Activated CD8-positive, alpha-beta memory T cell treated with anti-CD3 and anti-CD28 coated beads for 48 hours (primary cell): Measurements from ENCODE around the gene MYOCD.

ENCODE experiments used
- DNase-seq, 3 experiments: peaks; one replicate each; pipeline ENCODE4 v3.0.0-alpha.2; 2020; ENCODE audit warnings: low read depth in 2 of 3, low spot score in 2 of 3

Gene MYOCD

DNA sequence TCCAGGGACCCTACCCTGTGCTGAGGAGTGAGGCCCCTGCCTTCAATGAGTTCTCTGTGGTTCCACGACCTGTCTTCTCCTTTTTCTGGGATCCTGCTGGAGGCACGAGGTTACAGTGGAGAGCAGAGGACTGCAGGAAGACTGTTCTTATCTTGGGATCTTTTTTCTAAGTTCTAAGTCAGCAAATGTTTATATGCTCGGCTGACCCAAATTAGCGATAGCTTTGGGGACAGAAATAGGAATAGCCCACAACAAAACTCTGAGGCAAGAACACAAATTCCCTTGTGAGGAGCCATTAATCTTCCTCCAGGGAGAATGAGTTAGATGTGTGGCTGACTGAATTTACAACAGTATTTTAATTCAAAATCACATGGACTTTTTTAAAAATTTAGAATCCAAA is 46.7 kb downstream of the MYOCD start:
- no peak for DNase-seq

DNA sequence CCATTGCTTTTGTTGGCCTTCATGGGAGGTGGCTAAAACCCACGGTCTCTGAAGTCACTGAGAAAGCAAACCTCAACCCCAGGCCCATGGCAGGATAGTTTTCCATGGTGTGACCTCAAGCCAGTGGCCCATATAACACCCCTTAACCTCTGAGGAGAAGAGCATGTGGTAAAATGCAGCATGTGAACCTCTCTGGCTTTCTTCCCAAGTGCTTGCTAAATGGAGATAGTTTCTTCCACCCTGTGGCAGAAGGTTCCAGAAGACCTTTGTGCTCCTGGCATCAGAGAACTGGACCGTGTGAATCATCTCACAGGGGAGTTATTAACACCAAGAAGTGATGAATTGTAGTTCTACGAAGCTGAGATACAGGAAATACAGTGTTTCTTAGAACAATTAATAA is 47.3 kb downstream of the MYOCD start:
- DNase-seq = no peak

DNA sequence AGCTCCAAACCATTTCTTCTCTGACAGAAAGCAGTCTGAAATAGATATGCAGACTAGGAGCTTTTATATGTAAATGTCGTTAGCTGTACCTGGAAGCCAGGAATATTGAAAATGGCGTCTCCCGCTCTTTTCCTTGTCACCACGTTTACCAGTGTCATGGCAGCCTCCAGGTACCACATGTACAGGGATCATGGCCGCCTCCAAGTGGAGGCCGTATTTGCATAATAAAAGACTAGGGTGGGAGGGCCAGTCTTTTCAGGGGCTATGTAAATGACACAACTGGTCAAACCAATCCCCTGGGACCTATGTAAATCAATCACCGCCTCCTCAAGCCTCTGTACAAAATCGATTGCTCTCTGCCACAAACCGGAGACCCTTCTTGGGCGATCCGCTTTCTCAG is 54.3 kb downstream of the MYOCD start:
- DNase-seq = no peak

DNA sequence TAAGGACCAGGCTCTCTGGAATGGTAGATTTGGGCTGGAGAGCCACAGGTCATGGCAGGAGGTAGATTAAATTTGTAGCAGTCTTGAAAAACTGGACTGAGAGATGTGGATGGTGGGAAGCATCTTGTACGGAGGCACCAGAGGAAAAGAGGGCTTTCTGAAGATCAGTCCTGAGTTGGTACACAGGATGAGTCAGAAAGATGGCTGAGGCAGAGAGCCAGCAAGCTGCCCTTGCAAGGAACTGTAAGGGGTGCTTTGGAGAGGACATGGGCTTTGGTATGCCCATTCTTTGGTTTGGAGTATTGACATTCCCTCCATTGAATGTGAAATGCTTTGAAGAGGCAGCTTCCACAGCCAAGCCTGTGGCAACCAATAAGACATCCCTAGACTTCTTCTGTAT is 55.9 kb downstream of the MYOCD start:
- DNase-seq = no peak

DNA sequence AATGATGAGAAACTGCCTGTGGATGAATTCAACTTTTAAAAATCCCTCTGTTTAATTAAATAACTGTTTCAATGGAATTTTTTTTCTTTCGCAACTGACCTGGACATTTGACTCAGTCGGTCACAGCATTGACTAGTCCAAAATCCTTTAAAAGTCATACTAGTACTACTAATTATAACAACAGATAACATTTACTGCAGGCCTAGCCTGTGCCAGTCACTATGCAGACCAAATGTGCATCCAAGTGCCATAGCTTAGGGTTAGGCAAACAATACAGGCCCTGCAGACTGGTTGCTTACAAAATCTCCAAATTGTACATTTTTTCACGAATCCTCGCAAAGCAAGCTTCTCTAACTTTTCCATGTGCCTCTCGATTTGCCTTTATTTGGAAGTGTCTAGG is 56.6 kb downstream of the MYOCD start:
- DNase-seq = no peak

DNA sequence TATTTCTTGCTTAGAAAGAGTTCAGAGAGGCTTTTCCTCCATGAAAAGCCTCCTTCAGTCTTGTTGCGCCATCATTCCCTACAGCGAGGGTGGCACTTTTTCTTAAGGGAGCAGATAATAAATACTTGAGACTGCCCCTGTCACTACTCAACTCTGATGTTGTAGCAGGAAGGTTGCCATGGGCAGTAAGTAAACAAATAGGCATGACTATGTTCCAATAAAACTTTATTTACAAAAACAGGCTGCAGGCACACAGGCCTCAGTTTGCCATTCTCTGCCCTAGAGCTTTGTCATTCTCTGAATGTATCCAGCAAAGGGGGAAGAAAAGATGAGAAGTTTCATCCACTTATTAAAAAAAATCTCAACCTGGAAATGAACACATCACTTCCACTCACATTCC is 60.4 kb downstream of the MYOCD start:
- no peak for DNase-seq

DNA sequence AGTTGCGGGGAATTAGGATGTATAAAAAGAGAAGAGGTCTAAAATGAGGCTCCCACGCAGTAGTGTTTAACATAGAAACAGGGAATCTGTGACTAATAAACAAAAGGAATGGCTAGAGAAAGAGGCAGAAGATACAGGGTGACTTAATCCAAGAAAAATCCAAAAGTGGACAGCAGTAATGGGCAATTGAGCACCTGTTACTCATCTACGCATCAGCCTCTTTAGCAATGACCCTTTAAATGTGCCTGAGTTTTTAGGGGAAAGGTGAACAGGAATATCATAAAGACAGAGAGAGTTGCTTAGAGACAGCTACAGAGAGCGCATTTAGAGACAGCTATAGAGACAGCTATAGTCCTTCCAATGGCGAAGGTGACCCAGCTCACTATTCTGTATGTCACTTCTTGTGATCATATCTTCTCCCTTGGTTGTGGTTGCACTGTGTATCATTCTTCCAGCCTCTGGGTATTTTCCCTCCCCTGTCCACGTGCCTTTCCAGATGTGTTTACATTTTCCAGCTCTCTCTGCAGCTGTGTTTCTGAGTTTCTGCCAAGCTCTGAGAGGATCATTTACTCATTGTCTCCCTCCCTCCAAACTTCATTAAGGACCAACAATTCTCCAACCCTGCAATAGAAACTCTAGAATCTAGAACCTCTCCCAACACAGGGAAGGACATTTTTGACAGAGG is 61.5 kb downstream of the MYOCD start:
- no peak for DNase-seq

DNA sequence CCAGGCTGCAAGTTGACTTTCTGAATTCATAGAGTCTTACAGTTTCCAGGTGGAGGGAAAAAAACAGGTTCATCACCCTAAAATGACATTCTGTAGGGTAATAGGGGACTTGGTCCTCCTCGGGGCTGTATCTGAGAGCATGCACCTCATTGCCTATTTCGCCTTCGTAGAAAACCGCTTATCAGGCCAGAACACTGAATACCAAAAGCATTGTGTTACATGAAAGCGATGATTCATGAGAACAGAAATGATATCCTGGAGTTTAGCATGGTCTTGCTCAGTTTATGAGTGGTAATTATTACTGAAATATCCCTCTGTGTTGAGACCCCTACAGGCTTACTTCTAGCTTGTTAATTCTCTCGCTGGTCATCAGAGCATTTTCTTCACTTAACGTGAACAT is 62.2 kb downstream of the MYOCD start:
- no peak for DNase-seq

DNA sequence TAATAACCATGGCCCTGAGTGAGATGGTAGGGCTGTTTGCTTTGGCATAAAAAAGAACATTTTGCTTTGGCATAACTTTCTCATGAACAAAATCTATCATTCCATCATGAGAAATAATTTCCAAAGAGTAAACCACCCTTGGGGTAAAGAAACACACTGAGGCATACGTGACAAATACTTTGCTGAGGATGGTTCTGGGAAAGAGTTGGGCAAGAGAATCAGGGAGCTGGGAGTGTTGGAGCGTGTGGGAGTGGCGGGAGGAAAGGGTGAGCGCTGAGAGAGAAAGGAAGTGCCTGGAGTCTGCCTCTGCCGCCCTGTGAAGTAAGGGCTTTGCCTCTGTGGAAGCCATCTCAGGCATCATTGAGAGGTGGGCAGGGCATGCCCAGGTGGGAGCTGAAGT is 63.4 kb downstream of the MYOCD start:
- DNase-seq = no peak

DNA sequence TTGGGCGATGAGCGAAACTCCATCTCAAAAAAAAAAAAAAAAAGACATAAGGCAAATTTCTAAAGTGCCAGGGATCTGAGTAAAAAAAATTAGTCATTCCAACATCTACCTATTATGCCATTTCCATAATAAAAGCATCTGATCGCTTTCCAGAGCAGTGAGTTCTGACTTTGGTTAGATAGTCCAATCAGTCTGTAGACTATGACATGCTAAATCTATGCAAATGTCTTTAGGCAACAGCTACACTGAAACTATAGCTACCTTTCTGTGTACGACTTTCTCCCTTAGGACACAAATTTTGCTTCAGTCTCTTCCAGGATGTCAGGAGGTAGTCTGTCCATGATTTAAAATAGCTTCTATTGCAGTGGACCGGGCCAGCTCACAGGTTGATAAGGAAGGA is 64.7 kb downstream of the MYOCD start:
- DNase-seq = no peak

DNA sequence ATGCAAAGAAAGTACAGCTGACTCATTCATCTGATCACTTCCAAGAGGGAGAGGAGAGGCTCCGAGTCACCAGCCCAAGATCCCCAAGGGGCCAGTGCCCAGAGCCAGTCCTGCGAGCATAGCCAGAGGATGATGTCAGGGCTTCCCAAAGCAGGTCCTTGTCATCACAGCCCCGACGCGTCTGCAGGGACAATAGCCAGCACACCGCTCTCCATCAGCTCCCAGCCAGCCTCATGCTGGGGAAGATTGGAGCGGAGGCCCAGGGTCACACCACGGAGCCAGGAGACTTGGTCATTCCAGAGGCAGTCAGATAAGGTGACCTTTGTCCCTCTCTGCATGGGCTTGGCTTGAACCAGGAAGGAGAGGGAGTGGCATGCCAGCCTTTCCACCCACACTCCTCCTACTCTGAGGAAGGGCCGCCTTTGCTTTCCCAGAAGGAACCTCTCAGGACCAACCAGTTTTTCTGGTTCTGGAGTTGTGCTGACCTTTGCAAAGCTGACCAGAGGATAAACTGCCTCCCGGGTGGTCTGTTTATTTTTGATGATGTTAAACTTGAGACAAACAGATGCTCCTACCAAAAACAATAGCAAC is 65.3 kb downstream of the MYOCD start:
- no peak for DNase-seq

DNA sequence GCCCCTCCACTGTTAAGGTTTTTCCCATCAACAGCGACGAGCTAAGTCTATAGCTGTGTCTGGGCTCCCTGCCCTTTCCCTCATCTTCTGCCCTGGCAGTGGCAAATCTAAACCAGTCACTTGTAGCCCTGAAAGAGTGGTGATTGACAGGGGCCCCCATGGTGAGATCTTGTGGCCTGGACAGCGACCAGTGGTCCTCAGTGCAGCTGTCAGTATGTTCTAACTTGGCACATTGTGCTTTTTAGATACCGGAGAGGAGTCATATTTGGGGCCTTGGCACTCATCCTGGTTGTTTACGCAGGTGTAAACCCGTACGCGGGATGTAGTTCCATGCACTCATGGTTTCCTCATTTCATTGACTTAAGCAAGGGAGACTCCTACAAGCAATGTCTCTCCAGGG is 66.1 kb downstream of the MYOCD start:
- no peak for DNase-seq

DNA sequence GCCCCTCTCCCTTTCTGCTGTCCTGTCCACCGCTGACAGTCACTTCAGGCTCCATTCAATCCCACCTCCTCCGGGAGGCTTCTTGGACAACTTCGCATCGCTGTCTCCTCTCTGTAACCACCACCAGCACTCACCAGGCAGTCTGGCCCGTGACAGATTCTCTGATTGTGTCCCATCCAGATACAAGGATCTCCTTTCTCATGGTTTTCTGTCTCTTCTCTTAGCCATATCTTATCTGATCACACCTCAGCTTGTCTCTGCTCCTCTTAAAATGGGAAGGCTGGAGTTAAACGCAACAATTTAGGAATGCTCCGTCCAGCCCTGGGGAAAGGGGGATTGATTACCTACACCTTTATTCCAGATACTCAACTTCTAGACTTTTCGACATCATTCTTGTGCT is 66.7 kb downstream of the MYOCD start:
- no peak for DNase-seq

DNA sequence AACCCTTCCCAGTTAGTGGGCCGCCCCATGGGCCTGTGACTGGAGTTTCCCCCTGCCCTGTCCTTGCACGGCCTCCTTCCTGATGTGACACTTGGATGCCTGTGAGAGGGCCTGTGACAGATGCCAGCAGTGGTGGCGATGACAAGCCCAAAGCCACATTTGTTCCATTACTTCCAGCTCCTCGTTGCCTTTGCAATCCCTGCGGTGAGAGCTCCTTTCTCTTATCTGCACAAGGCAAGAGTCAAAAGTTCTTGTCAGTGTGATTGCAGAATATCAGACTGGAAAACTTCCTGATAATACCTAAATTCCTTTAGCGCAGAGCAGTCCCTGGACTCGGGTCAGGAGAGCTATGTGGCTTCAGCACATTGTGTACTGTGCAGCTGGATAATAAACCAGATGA is 69.2 kb downstream of the MYOCD start:
- DNase-seq = no peak

DNA sequence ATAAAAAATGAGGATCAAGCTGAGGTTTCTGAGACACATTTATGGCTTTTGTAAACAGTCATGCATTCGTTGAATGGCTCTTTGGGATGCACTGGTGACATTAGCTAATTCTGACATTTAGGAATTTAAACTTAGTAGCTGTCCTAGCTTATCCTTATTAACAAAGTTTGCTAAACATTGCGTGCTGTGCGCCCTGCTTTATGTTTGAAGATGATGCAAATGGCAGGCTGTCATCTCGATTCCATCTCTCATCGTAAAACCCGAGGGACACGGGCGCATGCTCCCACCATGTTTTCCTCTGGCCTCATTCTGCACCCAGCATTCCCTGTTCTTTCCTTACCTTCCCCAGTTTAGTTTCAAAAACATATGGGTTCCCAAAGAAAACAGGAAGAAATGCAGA is 69.8 kb downstream of the MYOCD start:
- DNase-seq = no peak

DNA sequence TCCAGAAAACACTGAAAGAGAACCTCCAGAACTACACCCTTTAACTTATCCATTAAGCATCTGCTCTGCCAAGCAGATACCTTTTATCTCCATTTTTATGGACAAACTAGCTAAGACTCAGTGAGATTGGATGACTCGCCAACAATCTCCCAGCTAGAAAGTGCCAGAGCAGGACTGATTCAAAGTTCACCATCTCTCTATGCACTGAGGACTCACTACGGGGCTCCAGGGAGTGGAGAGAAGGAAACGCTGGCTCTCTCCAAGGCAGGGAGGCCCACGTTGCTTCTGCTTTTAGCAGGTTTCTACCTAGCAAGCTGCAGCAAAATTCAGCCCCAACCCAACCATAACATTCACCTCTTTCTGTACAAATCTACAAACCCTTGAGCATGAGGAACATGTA is 70.8 kb downstream of the MYOCD start:
- no peak for DNase-seq

DNA sequence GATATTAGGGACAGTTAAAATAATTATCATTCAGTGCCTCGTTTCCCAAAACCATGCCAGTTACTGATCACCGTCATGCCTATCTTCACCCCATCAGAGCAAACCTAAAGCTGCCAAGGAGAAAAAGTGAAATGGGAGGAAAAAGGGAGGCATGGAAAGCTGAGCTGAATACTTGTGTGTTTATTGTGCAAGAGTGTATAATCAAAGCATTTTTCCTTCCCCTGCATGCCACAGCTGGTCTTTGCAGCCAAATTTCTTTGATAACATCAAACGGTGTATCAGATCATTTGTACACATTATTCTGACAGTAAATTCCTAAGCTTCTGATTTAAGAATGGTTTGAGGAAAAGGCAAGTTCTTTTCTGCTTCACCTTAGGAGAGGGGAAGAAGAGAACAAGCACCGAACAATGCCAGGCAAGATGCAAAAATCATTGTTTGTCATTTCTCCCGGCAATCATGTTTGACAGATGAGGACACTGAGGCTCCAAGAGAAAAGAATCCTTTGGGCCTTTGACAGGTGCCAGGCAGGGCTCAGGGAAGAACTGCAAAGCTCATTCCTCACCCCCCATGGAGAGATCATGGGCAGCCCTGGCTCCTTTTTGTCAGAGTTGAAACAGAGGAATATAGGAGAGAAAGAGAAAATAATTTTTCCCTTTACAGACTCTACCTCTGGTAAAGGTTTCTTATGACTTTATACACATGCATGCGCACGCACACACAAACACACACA is 72.2 kb downstream of the MYOCD start:
- no peak for DNase-seq

DNA sequence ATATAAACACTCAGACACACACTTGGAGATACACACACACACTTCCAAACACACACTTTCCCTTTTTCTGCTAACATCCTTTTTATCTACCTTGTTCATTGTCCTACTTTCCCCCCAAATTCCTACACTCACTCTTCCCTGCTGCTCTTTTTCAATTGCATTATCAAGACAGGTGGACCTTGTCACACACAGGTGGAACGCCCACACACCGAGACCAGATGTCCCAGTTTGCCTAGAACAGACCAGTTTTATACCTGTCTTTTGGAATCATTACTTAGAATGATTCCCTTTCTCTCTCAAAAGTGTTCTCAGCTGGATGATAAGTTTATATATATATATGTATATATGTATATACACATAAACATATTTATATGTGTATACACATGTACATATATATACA is 72.9 kb downstream of the MYOCD start:
- DNase-seq = no peak

DNA sequence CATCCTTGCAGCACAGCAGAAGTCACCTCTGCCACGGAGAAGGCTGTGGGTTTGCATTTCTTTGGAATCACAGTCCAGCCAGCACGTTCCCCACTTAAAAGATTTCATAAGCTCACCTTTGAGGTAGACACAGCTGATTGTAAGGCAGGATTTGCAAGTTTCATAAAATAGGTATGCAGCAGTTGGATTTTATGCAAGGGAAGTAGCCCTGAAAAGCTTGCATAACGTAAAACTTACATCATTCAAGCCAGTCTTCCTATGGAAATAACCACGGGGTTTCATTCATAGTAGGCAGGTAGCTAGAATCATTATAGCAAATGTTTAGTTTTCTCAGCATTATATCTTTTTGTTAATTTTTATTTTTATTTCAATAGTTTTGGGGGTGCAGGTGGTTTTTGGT is 73.8 kb downstream of the MYOCD start:
- no peak for DNase-seq

DNA sequence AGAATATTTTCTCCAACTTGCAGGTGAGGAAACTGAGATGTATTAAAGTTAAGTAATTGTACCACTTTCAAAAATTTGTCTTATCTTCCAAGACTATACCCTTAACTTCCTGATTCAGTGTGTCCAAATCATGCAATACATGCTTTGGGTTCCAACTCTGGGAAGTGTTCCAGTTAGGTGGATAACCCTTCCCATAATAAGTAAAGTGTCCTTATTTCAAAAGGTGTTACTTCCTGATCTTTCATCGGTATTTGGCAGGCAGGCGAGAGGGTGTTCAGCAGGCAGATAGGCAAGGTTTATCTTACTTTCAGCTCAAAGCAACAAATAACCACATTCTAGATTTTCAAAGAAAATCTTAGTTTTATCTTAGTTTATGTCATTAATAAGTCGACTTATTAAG is 77.4 kb downstream of the MYOCD start:
- no peak for DNase-seq

DNA sequence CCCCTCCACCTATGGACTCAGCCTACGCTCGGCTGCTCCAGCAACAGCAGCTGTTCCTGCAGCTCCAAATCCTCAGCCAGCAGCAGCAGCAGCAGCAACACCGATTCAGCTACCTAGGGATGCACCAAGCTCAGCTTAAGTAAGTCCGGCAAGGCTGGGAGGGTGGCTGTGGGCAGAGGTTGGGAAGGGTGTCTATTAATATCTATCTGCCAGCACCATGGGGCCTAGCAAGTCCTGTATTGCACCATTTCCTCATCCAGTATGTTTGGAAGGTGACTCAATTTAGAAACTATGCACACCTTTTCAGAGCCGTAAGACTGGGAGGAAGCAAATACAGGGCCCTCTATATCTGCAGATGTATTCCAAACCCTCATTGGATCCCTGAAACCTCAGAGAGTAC is 78.6 kb downstream of the MYOCD start:
- DNase-seq = no peak

DNA sequence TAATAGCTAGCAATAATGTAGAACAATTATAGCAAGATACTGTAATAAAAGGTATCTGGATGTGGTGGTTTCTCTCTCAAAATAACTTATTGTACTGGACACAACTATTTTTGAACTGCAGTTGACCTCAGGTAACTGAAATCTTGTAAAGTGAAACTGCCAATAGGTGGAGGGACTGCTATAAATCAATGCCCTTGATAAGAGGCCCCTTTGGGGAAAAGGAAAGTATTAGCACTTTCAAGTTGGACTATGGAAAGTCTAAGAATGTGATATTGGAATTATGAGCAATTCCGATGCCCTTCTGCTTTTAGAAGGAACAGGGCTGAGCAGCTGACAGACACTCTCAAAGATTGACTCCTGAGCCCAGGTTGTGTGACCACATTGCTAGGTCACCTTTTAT is 79.1 kb downstream of the MYOCD start:
- no peak for DNase-seq

DNA sequence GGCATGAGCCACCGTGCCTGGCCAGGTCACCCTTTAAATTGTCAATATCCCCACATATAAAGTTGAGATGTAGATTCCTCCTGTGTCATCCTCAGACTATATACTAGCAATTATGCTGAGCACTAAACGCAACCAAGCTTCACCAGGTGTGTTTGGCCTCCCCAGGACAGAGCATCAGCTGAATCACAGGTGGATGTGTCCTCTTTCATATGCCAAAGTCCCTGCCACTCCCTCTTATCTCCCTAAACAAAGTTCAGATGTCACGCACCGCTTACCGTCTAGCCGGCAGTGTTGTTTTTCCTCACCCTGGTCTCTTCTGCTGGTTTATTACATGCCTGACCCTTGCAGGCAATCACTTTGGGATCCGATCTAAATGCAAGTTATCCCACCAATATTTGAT is 79.8 kb downstream of the MYOCD start:
- DNase-seq = no peak
